SU-DHL-6 (cell line): Measurements from ENCODE around the gene GOLGA6L9.
"Not testable (repeated sequence)": the region's sequence is repeated elsewhere in the genome, so short reads cannot be mapped to it uniquely, and the experiment has no call there.

Experiments
- EZH2phosphoT487 ChIP-seq: fragments of 200-600 bp; sonication (generic), shearing (Covaris generic); conservative IDR thresholded peaks from 2 replicates; pipeline ENCODE4 v1.6.1; 2018; ENCODE audit warnings: mild to moderate bottlenecking, antibody characterized with exemption, low read length, moderate library complexity, mixed read lengths
- TF ChIP-seq, protein P1 (sequence below): fragments of 200-600 bp; sonication (generic); IDR thresholded peaks from one replicate; pipeline ENCODE4 v1.5.1; 2017; ENCODE audit warnings: antibody characterized with exemption, mild to moderate bottlenecking, low read length, moderate library complexity; ENCODE audit not compliant: insufficient read depth, poor library complexity, severe bottlenecking

DNA sequence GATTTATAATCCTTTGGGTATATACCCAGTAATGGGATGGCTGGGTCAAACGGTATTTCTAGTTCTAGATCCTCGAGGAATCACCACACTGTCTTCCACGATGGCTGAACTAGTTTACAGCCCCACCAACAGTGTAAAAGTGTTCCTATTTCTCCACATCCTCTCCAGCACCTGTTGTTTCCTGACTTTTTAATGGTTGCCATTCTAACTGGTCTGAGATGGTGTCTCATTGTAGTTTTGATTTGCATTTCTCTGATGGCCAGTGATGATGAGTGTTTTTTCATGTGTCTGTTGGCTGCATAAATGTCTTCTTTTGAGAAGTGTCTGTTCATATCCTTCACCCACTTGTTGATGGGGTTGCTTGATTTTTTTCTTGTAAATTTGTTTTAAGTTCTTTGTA, 39.5 kb upstream of the GOLGA6L9 start:
- TF ChIP-seq, protein P1, sequence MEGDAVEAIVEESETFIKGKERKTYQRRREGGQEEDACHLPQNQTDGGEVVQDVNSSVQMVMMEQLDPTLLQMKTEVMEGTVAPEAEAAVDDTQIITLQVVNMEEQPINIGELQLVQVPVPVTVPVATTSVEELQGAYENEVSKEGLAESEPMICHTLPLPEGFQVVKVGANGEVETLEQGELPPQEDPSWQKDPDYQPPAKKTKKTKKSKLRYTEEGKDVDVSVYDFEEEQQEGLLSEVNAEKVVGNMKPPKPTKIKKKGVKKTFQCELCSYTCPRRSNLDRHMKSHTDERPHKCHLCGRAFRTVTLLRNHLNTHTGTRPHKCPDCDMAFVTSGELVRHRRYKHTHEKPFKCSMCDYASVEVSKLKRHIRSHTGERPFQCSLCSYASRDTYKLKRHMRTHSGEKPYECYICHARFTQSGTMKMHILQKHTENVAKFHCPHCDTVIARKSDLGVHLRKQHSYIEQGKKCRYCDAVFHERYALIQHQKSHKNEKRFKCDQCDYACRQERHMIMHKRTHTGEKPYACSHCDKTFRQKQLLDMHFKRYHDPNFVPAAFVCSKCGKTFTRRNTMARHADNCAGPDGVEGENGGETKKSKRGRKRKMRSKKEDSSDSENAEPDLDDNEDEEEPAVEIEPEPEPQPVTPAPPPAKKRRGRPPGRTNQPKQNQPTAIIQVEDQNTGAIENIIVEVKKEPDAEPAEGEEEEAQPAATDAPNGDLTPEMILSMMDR = not testable (repeated sequence)
- not testable (repeated sequence) for TF ChIP-seq EZH2phosphoT487
